ENCODE data around the gene GRID1. TPM values are rescaled to one million over a fixed set of nuclear protein-coding genes. Genes with fewer than 3 reads are reported as not detected.

Gene GRID1
- total and polyA plus RNA-seq, 10 donors = 0.06 to 0.42 (median 0.15) TPM; not detected in 4

GRCh38 chr10:86060386-86061277, 306.0 kb downstream of the GRID1 start:
- intact Hi-C loops (cut with DNase I; ENCODE audit: low total_unique reads) = no loop called here
- Histone ChIP-seq H3K4me1 (no peaks in the 10 kb centered on the region), H3K9me3 (no peaks in the 10 kb centered on the region), H3K36me3 (no peaks in the 10 kb centered on the region), H3K27me3 (replicated peaks in 1 of 7) (peaks cover 0 to 20% (median 0%) of the 10 kb centered on the region in 7 donors), H3K4me3 (no peak overlapping the region), H3K27ac (no peak overlapping the region)
- no peak for TF ChIP-seq POLR2A (IDR thresholded peaks at IDR 0.05)
- TF ChIP-seq POLR2AphosphoS5 (IDR thresholded peaks at IDR 0.05) = no peak
- TF ChIP-seq, protein P1, sequence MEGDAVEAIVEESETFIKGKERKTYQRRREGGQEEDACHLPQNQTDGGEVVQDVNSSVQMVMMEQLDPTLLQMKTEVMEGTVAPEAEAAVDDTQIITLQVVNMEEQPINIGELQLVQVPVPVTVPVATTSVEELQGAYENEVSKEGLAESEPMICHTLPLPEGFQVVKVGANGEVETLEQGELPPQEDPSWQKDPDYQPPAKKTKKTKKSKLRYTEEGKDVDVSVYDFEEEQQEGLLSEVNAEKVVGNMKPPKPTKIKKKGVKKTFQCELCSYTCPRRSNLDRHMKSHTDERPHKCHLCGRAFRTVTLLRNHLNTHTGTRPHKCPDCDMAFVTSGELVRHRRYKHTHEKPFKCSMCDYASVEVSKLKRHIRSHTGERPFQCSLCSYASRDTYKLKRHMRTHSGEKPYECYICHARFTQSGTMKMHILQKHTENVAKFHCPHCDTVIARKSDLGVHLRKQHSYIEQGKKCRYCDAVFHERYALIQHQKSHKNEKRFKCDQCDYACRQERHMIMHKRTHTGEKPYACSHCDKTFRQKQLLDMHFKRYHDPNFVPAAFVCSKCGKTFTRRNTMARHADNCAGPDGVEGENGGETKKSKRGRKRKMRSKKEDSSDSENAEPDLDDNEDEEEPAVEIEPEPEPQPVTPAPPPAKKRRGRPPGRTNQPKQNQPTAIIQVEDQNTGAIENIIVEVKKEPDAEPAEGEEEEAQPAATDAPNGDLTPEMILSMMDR (IDR thresholded peaks at IDR 0.05 in 8 of 11, conservative IDR thresholded peaks at IDR 0.05 in 3 of 11) = no peak
- 69 to 85% (median 80%) methylated on average over 9 of the region's 9 CpGs for WGBS, 5 donors
- DNase-seq = no peak

DNA sequence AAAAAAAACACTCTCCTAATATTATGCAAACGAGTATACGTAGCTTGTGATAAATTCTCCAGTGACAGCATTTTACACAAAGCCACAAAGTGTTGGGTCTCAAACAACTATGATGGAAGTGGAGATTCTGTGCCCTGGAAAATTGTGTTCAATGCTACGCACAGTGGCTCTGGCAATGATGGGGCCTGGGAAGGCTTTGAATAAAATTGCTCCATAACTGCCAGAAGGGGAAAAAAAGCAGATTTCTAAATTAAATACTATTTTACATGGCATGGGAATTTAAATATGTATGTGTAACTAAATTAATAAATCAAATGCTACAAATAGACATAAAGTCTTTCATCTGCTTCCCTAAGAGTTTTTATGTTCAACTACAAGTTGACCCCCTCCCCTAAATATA, 306.7 kb downstream of the GRID1 start:
- no peak for DNase-seq
- Histone ChIP-seq H3K4me1 (no peaks in the 10 kb centered on the region), H3K9me3 (no peaks in the 10 kb centered on the region), H3K27me3 (replicated peaks in 1 of 7) (peaks cover 0 to 14% (median 0%) of the 10 kb centered on the region in 7 donors), H3K4me3 (no peak overlapping the region), H3K36me3 (no peaks in the 10 kb centered on the region), H3K27ac (no peak overlapping the region)
- TF ChIP-seq, protein P1 (IDR thresholded peaks at IDR 0.05 in 8 of 11, conservative IDR thresholded peaks at IDR 0.05 in 3 of 11) = no peak
- no peak for TF ChIP-seq POLR2AphosphoS5 (IDR thresholded peaks at IDR 0.05)
- TF ChIP-seq POLR2A (IDR thresholded peaks at IDR 0.05) = no peak
- WGBS, 5 donors = 86 to 95% (median 88%) methylated on average over 3 of the region's 3 CpGs
- intact Hi-C loops (cut with DNase I; ENCODE audit: low total_unique reads) = no loop called here

GRCh38 chr10:86058964-86059363, 307.6 kb downstream of the GRID1 start:
- TF ChIP-seq POLR2AphosphoS5 (IDR thresholded peaks at IDR 0.05) (no peak), POLR2A (IDR thresholded peaks at IDR 0.05) (no peak)
- Histone ChIP-seq H3K36me3 (no peaks in the 10 kb centered on the region), H3K9me3 (no peaks in the 10 kb centered on the region), H3K4me1 (no peaks in the 10 kb centered on the region), H3K27ac (no peak overlapping the region), H3K27me3 (replicated peaks in 1 of 7) (peaks cover 0 to 9% (median 0%) of the 10 kb centered on the region in 7 donors), H3K4me3 (no peak overlapping the region)
- no peak for DNase-seq
- WGBS, 5 donors = 70 to 82% (median 77%) methylated on average over 5 of the region's 5 CpGs
- intact Hi-C loops (cut with DNase I; ENCODE audit: low total_unique reads) = no loop called here

- intact Hi-C loops (cut with DNase I; ENCODE audit: low total_unique reads) = no loop called here
- no peak overlapping the region for H3K4me3 ChIP-seq
- WGBS, 5 donors = 76 to 92% (median 90%) methylated on average over 5 of the region's 5 CpGs
- H3K27ac ChIP-seq = no peak overlapping the region
- DNase-seq = no peak
- peaks cover 0 to 9% (median 0%) of the 10 kb centered on the region in 7 donors for H3K27me3 ChIP-seq (replicated peaks in 1 of 7)
- no peaks in the 10 kb centered on the region for H3K36me3 ChIP-seq
- no peaks in the 10 kb centered on the region for H3K4me1 ChIP-seq
- H3K9me3 ChIP-seq = no peaks in the 10 kb centered on the region
- TF ChIP-seq POLR2A (IDR thresholded peaks at IDR 0.05) (no peak), POLR2AphosphoS5 (IDR thresholded peaks at IDR 0.05) (no peak)
- TF ChIP-seq, protein P1 (IDR thresholded peaks at IDR 0.05 in 8 of 11, conservative IDR thresholded peaks at IDR 0.05 in 3 of 11) = no peak
These were observed 308.9 kb downstream of the GRID1 start for GRCh38 chr10:86057708-86058107.
